Activated T-cell treated with anti-CD3 and anti-CD28 coated beads for 48 hours (primary cell): ENCODE data around the gene DMD.
"Not testable (repeated sequence)": the region's sequence is repeated elsewhere in the genome, so short reads cannot be mapped to it uniquely, and the experiment has no call there.

Source experiments
- DNase-seq: peaks from one replicate; pipeline ENCODE4 v3.0.0-alpha.2; 2020; ENCODE audit warnings: low read depth

Gene DMD

DNA sequence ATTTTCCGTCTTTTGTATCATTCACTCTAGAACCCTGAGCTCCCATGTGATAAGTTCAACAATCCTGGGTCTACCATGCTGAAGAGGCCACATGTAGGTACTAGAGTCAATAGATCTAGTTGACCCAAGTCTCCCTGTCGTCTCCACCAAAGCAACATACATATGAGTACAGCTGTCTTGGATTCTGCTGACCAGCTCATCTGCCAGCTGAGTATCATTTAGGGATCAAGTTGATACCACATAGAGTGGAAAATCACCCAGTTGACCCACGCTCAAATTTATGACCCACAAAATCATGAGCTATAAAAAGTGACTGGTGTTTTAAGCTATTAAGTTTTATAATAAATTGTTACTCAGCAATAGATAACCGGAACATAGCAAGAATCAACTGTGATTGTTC lies 61.8 kb downstream of the DMD start:
- DNase-seq, result no peak

DNA sequence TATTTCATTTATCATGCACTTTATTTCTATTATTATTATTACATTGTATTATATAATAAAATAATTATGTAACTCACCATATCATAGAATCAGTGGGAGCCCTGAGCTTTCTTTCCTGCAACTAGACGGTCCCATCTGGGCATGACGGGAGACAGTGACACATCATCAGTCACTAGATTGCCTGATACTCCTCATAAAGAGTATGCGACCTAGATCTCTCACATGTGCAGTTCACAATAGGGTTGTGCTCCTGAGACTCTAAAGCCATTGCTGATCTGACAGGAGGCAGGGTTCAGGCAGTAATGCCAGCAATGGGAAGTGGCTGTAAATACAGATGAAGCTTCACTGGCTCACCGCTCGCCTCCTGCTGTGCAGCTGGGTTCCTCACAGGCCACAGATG lies 62.3 kb downstream of the DMD start:
- DNase-seq, result no peak

DNA sequence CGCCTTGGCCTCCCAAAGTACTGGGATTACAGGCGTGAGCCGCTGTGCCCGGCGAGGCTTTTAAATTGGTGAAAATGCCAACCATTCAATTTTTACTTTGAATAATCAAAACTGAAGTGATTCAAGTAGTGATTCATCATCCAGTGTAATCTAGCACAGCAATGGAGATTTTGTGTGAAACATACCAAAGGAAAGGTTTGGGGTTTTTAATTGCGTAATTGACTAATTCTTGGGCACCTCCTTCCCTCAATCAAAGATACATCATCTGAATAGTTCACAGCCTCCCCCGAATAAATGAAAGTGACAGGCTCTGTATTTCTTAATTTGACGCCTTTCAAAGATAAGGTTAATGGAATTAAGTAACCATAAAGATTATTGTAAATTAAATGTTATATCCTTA lies 69.0 kb downstream of the DMD start:
- no peak for DNase-seq

DNA sequence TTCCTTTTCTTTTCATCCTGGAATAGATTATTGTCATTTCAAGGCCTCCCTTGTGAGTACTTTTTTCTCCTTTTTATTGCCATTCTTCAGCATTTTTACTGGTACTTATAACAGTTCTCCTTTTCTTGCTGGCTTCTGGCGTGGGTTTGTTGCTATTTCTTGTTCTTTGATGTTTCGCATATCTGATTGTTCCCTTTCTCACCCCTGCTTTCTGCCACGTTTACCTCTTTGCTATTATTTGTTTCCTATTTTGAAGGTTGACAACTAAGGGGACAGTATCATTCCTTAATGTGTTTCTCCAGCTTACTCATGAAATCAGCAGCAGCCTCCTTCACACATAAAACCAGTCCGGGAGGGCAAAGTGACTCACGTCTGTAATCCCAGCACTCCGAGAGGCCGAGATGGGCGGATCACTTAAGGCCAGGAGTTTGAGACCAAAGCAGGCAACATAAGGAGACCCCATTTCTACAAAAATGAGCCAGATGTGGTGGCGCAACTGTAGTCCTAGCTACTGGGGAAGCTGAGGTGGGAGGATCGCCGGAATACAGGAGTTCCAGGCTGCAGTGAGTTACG lies 72.6 kb downstream of the DMD start:
- no peak for DNase-seq

DNA sequence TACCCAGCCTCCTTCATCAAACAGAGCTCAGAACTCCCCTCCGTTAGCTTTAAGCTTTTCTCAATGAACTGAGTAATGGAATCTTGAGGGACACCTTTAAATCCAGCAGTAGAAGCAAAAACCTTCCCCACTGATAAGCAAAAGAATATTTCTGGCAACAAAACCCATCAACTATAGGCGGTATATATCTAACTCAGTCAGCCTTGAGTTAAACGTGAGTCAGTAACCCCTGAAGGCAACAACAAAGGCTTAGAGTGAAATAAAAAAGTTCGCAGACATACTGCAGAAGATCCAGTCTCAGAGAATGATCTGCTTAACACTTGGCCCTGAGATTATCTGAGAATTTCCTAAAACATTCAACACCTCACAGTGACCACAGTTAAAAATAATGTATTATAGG lies 77.2 kb downstream of the DMD start:
- no peak for DNase-seq

DNA sequence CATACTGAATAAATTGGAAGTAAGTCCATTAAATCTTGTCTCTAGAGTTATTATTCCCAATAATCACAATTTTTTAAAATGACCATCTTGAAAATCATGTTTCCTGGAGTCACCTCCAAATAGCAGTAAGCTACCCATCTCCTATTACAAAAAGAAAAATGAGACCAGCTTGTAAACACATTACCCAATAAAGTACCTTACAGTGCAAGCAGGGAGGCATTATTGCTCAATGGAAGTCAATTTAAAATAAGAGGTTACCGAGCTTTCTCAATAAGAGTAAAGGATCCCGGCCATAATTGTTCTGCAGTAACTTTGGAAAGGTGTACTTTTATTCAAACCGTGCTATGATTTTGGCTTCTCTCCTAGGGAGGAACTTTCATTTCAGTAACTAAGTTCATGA lies 78.0 kb downstream of the DMD start:
- DNase-seq, result no peak

DNA sequence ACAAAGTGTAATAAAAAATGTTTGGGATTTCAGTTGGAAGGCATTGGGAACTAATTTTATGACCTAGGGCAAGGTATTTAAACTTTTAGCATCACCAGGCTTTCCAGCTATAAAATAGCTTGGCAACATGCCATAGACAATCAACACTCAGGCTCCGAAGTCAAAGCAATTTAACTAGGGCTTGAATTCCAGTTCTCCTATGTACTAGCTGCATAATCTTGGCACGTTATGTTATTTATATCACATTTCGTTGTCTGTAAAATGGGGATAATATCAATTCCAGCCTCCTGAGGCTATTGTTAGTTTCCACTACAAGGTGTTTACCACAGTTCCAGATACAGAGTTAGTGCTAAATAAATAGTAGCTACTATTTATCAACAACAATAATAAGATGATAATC lies 78.8 kb downstream of the DMD start:
- DNase-seq, result no peak

DNA sequence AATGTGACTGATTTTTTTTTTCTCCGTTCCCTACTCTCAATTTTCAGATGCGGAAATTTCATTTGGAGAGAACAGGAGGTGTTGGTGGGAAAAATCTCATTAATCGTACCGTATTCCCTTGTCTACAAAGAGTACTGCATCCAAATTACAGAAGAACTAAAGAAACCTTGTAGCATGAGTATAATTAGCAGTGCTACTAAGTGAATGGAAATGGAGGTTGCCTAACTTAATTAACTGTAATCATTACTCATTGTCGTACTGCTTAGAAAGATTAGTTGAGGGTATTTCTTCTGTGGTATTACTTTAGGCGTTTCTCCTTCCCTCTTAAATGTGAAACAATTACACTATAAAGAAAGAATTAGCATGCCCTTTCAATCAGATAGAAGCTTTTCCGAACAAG lies 81.7 kb downstream of the DMD start:
- no peak for DNase-seq

DNA sequence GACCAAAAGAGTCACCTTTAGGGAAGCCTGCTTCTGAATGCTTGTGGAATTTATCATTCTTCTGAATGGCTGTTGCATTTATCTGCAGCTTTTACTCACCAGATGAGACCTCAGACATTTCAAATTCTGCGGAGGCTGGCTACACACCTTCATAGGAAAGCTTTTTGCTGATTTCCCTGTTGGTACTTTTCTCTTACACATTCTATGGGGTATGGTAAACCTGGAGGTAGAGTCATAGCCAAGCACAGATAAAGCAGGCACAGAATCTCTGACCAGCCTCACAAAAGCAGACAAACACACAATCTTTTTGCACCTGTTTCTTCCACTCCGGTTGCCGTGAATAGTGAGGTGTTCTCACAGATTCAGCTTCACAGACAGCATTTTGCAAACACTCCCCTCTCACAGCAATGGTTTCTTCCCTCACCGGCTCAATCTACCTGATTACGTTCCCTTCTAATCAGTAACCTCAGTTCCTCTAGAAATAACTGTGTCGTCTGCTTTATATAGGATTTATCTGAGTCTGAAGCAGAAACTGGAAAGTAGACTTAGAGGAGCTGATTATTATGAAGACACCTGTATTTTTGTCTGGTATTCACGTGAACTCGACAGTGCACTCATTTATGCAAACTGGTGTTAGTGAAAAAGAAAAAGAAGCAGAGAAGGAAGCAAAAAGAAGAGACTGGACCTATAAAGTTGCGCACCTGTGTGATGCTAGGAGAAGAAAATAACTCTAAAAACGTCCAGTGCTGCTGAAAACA lies 83.1 kb downstream of the DMD start:
- DNase-seq, result no peak

DNA sequence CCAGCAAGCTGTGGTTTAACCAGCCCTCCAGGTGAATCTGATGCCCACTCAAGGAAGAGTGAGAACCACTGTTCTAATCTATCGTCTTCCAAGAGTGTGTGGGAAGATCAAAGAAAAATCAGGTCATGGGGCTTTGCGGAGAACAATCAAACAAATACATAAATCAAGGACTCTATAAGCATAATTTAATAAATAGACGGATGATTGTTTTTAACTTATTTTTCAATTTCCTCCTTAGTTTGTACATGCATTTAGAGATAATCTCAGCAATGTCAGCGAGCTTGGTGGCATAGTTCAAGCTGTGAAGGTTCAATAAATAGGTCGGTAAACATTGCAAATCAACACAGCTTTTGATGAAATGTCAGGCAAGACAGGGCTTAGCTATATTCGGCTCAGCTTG lies 84.9 kb downstream of the DMD start:
- DNase-seq, result no peak

DNA sequence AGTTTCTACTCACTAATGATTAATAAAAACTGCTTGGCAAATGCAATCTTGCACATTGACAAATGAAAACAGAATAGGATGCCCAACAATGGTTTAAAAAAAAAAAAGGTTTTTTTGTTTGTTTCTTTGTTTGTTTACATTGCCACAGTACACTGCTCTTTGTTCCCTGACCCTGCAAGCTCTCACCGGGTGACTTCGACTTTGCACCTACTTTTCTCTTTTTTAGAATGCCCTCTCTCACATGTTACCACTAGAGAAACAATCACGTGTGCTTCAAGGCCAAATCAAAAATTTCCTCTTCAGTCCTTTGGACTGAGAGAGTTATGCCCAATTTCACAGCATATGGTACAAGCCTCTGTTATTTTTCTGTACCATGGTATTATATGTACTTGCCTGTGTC lies 101.5 kb downstream of the DMD start:
- no peak for DNase-seq

DNA sequence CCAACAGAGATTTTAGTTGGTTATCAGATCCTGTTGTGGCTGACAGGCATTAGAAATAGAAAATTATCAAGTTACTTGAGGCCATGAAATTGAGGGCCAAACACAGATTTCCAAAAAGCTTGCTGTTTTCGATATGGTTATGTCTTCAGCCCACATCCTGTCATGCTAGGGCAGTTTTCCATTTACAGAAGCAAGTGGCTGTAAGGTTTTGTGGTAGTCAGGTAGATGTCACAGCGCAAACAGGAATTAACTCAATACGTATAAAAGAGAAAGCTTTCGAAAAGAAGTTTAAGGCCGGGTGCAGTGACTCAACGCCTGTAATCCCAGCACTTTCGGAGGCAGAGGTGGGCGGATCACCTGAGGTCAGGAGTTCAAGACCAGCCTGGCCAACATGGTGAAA lies 104.6 kb downstream of the DMD start:
- DNase-seq, result no peak

DNA sequence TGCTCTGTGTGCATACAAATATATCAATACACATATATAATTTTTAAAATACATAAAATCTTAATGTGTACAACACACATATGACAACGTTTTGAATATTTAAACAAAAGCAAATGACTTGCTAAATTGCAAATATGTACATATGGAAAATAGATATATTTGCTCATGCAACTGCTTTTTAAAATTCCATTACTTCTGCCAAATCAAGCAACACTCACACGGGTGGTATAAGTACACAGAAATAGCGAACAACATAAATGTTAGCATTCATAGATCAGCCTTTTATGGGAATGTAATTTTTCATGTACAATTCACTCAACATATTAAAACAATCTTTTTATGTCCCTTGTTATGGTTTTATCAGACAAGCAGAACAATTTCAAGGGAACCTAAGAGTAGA lies 116.3 kb downstream of the DMD start:
- DNase-seq, result no peak

DNA sequence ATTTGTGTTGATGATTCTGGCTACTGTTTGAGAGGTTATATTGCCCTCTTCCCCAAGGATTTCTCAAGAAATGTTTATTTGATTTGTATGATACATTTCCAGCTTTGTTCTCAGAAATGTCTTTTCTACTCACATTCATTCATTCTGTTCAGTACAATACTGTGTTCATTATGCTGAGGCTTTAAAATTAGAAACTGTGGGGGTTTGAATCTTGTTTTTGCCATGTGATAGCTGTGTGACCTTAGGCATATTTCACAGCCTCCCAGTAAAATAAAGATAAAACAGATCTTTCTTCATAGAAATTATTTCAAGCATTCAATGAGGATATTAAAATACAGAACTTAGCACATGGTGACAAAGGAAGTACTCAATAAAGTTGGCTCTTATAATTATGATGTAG lies 123.9 kb downstream of the DMD start:
- DNase-seq, result no peak

DNA sequence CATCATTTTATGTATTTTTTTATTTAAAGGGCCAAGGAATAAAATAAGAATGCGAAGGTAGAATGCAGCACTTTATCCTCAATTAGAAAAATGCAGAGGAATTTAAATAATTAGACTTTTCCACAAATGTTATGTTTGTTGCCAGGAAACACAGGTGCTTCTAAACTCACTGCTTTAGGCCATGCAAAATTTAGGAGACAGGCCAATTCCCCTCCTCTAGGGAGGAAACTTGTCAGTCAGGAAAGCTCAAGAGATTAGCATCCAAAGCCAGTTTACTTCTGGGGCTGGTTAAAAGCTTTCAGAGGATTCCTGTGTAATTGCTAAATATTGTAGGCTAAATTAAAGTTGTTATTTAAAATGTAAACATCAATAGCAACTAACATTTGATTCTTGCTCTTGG lies 124.5 kb downstream of the DMD start:
- DNase-seq, result no peak

DNA sequence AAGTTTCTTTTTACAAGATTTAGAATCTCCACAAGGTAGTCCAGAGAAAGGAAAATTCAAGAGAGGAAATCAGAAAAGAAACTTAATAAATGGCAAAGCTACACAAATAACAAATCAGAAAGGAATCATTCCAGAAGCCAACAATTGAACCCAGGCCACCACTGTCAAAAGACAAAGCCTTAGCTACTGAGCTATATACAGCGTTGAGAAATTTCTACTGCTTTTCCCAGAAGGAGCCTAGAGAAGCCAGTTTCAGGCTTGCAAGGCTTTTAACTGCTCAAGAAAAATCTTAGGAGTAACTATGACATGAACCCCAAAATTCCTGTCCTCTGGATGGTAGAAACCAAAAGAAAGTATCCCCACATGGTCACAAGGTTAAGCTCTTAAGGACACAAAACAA lies 129.0 kb downstream of the DMD start:
- no peak for DNase-seq

DNA sequence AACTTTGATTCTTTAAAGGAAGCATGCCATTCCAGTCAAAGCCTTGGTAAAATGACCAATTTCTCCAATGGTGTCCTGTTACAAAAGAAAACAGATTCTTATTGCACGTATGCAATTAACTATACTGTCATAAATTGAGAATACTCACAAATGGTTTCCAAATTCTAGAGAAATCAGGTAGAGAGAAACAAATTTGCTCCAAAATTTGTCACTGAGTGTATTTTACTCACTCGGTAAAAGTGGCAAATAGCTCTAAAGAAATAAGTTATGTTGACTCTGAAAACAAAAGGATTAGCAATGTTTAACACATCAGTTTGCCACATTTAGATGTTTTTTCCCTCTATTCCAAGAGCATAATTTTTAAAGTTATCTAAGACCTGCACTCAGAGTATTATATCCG lies 133.1 kb downstream of the DMD start:
- no peak for DNase-seq

DNA sequence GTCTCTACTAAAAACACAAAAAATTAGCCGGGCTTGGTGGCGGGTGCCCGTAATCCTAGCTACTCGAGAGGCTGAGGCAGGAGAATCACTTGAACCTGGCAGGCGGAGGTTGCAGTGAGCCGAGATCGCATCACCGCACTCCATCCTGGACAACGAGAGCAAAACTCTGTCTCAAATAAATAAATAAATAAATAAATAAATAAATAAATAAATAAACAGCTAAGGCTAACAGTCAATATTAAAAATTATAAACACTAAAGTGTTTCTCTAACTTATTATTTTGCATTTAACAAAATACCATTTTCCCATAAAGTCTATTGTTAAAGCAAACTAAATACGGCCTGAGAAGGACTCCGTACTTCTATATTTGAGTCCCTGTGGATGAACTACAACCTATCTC lies 137.7 kb downstream of the DMD start:
- DNase-seq, result not testable (repeated sequence)

DNA sequence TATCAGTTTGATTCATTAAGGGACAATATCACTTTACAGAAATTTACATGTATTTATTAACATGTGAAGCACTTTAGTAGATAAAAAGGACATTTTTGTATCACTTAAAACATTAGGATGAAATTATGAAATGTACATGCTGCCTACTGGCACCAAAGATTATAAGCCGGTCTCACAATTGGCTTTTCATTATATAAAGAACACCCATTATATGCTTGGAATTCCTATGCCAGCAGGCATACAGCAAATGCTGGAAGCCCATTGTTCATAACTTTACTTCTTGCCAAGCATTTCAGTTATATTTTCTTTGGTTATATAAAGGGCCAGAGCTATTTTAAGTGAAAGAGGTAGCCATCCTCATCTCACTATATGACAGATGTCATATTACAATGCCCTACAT lies 145.9 kb downstream of the DMD start:
- DNase-seq, result no peak

DNA sequence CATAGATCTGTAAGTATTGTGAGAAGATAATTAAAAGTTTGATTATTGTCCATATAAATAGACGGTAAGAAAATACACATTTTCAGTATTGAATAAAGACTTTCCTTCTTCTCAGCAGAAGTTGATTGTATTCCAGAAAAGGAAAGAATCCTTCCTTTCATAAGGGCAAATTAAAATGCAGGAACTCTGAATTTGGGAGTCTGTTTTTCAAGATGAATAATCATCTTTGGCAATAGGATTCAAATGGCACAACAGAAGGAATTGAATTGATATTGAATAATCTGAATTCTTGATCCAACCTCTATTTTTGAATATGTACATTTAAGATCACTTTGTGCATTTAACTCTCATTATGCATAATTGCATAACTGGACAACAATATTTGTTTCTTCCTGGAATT lies 149.3 kb downstream of the DMD start:
- DNase-seq, result no peak

DNA sequence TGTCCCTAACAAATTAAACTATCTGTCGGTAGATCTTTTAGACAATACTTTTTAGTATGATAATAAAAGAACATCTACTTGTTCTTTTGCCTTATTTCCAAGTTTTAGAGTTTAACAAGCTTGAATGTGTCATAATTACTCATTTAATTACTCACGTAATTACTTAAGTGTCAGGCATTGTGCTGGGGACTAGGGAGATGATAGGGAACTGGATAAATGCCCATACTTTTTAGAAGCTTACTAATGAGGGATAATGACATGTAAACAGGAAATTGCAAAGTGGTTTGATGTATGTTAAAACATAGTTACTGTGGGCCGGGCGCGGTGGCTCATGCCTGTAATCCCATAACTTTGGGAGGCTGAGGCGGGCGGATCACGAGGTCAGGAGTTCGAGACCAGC lies 158.3 kb downstream of the DMD start:
- DNase-seq, result no peak

DNA sequence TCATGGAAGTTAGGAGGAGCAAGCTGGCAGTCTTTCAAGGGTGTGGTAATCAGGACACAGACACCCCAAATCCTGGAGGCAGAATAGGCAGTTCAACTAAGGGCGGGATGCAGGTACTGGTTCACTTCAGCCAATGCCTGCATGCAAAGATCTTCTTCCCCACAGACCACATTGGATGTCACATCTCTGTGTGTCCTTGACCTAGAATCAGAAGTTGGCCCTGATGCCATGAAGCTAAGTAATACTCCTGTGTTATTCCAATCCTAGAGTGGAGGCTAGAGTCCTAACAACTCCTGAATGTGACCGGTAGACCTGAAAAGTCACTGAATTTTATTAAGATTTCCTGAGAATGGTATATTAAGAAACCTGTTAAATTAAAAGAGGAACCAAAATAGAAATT lies 165.5 kb downstream of the DMD start:
- DNase-seq, result no peak

DNA sequence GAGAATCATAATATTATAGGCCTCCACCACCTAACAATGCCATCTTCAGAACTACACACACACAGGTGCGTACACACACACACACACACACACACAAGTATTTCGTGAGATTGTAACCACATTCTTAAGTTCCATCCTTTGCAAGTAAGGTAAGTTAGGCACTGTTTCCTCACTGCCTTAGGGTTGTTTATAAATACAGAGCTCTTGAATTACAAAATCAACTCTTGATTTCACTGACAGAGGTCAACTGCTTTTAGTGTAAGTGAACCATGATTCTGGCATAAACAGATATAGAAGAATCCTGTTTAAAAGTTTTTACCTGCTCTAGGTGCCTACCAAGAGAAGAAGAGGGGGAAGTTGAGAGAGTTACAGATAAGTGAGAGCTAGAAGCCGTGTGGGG lies 166.1 kb downstream of the DMD start:
- DNase-seq, result no peak

DNA sequence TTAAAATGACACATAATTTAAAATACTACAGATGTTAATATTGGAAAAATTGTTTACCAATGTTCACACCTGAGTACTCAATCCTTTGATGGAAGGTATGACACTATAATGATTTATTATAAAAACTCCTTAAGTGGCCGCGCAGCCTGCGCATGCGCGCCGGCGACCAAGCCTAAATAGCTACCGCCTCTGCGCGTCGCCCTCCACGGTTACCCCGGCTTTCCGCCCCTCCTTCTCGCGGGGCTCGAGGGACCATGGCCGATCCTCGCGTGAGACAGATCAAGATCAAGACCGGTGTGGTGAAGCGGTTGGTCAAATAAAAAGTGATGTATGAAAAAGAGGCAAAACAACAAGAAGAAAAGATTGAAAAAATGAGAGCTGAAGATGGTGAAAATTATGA lies 170.2 kb downstream of the DMD start:
- no peak for DNase-seq
